Lower leg skin (tissue), 3 donors: Measurements from ENCODE around the gene SRRM4.

ENCODE experiments used
- CTCF ChIP-seq, 3 donors: fragments of 450-650 bp; IDR thresholded peaks; one replicate each; pipeline ENCODE4 v1.5.1; 2016; ENCODE audit warnings: antibody characterized with exemption in 3 of 3, mild to moderate bottlenecking in 3 of 3, moderate library complexity in 2 of 3
- POLR2A ChIP-seq, 2 donors: fragments of 450-650 bp; IDR thresholded peaks; one replicate each; pipeline ENCODE4 v1.6.1; 2016 to 2017; ENCODE audit warnings: antibody characterized with exemption in 2 of 2, mild to moderate bottlenecking in 1 of 2, moderate library complexity in 1 of 2

GRCh38 chr12:119128527-119128926, 147.2 kb downstream of the SRRM4 start:
- TF ChIP-seq CTCF (IDR thresholded peaks at IDR 0.05) (no peak), POLR2A (IDR thresholded peaks at IDR 0.05) (no peak)
